HG03432 (cell line): ENCODE results near the gene MVD.

Experiments
- ATAC-seq: cut with Tn5 transposase; IDR thresholded peaks from one replicate; pipeline ENCODE4 v1.9.1; 2021; ENCODE audit warnings: mild to moderate bottlenecking, moderate library complexity; ENCODE audit not compliant: unreplicated experiment

Gene MVD

DNA sequence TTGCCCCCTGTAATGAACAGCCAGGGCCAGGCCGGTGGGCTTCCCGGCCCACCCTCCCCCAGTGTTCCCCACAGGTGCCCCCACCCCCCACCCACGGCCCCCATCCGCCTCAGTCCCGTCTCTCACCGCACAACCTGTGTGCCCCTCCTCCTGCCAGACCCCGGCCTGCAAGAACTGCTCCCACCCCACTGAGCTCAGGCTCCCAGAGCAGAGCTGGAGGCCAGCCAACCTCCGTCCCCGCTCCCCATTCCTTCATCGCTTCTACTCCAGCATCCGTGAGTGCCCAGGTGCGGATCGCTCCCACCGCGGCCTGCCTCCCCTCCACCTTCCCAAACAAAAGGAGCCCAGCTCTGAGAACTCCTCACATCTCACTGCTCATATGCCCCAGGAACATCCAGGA is 4.2 kb downstream of the MVD start:
- no peak for ATAC-seq

DNA sequence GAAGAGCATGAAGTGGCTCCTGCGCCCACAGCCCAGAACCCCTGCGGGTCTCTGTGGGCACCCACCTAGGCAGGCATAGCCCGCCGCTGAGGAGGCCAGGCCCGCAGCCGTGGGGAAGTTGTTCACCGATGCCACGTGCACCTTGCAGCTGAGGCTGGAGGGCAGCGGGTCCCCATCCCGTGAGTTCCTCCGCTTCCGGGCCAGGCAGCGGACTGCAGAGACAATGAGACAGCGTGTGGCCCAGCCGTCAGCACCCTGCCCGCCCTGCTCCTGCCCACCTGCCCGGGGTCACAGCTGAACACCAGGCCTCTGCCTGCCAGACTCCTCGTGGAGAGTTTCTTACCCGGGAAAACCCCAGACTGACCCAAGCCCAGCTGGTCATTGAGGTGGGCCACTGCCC is 5.5 kb downstream of the MVD start:
- ATAC-seq, result no peak

DNA sequence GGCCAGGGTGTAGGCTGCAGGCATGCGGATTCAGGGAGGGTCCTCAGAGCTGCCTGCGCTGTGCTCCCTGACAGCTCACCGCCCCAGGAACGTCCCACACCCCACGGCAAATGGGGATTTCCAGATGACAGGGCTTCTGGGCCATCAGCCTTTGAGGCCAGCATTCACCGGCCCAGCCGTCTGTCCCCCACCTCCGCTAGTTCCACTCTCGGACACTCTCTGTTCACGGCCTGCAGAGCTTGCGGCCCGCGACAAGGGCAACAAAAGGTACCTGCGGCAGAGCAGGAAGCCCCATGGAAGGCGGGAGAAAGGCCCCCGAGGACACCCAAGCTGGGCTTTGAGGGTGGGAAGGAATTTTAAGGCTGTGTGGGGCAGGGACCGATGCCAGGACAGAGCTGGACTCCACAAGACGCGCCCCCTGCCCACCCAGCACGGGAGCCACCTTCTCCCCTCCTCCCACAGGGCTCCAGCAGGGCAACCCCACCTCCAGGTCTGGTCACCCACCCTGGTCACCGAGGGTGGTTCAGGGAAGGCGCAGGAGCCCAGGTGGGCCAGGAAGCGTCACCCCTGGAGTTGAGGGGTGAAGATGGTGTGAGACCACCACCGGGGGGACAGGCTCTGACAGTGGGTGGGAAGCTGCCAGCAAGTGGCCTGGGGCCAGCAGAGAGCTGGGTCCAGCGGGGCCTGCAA is 6.5 kb downstream of the MVD start:
- ATAC-seq, result no peak

DNA sequence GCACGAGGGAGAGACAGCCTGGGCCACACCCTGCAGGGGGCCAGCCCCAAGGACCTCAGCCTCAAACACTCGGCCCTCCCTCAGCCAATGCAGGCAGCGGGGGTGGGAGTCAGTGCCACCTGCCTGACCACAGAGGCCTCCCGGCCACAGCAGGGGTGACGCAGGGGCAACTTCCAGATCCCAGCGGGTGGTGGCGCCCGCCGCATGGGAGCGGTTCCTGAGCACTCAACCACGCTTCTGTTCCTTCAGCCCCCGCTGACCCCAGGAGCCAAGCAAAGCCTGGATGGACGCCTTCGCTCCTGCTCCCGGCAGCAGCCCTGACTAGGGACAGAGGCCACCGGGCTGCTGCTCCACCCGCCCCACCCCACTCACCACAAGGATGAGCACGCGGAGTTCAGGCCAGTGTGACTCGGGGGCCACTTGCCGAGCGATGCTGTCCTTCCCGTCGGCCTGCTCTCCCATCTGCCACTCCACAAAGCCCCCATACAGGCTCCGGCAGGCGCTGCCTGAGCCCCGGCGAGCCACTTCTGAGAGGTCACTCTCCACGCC is 7.1 kb downstream of the MVD start:
- no peak for ATAC-seq

DNA sequence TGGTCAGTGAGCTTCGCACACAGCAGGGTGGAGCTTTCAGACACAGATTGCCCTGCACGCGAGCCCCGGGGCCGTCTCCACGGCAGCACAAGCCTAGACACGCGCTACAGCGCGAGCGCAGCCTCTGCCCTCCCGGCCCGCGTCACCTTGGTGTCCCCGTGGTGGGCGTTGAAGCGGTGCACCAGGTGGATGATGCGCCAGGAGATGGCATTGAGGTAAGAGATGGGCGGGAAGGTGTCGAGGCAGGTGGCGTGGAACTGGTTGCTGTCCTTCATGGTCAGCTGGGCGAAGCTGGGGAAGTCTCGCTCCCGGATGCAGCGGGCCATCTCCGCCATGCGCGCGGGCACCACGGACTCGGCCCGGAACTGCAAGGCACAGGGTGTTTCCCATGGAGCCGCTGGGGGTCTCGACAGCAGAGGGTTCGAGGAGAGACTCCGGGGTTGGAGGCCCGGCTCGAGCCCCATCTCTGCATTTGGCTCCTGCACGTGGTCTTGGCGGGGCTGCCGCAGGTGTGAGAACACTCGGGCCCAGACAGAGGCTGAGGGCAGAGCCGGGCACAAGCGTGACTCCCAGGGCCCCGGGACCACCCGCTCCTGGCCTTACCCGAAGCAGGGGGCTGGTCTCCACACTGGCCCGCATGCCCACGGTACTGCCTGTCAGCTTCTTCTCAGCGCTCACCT is 7.7 kb downstream of the MVD start:
- no peak for ATAC-seq

DNA sequence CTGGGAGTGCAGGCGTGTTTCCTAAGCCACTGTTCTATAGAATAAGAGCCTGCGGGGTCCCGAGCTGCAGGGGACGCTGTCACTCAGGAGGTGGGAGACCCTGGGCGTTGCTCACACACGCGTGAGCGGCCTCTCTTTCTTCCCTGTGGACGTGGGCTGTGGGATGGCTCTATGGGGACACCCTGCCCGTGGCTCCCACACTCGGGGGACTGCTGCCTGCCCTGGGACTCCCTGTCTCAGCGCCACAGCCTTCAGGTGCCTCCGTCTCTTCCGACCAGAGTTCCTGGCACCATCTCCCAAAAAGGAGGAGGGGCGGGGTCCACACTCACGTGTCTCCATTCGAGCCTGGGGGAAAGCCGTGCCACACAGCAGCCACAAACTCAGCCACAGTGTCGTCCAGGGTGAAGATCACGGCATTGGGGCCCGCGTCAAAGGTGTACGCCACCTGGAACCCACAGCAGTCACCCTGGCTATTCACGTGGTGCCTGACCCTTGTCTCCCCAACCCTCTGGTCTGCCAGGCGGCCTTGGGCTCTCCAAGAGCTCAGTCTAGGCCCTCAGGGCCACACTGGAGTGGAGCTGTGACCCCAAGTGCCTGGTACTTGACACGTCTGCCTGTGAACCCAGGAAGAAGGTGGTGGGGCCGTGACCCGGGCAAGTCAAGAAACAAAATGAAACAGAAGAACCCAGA is 8.4 kb downstream of the MVD start:
- ATAC-seq, result no peak

DNA sequence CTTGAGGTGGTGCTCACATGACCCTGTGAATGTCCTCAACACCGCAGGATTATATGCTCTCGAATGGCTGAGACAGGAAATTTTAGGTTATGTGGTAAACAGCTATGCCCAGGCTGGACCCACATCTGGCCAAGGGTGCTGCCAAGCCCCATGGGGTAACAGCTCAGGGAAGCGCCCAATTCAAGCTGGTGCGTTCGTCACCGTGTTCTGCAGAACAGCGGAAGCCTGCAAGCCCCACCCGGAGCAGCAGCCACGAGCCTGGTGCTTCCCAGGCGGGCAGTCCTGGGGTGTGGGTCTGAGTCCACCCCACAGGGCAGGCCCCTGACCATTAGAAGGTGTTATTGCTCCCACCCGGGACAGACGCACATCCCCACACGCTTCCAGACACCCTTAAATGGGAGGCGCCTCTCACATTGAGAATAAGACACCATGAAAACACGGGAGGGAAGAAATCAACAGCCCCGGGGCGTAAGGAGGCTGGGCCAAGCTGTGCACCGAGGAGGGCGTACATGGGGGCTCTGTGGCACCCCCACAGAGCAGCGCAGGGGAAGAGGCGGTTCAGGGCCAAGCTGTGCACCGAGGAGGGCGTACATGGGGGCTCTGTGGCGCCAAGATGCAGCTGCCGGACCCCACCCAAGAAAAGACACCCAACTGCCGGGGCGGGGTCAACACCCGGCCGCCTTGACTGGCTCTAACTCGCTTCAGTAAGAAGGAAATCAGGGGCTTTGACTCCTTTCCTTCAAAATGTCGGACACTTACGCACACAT is 9.1 kb downstream of the MVD start:
- no peak for ATAC-seq

DNA sequence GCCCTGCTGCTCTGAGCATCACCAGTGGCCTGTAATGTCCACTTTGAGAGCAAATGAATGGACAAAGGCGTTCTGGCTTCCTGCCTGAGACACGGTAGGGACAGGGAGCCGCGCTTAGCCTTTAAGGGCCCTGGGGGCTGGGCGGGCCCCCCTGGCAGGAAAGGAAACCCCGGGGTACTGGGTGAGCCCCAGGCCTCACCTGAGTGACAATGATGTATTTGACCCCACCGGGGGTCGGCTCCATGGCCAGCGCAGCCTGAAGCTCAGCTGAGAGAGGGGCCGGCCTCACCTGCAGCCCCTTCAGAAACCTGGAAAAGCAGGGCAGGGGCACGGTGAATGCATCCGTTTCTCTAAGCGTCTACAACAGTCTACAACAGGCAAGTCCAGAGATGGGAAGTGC is 9.8 kb downstream of the MVD start:
- no peak for ATAC-seq

DNA sequence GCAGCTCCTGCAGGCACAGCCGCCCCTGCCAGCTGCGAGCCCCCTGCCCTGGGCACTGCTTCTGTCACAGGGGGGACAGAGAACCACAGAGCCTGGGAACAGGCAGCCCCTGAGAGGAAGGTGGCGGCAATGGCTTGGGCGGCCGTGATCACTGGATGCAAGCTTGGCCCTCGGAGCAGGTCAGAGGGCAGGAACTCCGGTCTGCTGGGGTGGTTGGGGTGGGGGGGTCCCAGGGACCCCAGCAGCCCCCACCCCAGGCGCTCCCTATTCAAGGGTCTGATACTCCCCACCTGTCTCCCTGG is 10.2 kb downstream of the MVD start:
- ATAC-seq, result no peak

DNA sequence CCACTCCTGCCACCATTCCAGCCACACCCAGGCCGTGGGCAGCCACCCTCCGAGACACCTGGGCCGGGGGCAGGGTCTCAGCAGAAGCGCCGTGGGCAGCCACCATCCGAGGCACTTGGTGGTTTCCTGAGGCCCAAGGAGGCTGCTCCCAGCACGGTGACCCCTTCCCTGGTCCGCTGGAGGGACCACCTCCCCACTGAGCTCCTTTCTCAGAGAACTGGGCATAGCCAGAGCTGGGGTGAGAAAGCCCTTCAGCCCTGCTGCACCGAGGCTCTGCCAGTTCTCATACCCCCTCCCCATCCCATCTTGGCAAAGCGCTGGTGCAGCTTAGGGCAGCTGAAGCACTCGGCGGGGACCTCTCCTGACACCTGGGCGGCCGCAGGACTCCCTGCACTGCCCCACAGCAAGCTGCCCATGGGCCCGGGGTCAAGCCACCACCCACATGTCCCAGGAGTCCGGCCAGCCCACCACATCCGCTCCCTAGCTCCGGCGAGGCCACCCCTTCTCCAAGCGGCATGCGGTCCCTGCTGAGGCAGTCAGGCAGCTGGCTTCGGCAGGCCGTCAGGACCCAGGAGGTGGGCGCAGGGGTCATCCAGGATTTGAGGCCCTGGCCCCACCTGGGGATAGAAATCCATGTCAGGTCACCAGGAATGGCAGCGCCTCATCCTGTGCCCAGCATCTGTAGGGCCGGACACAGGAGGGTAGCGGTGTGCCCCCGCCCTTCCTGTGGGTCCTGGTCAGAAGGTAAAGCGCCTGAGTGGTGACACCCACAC is 10.7 kb downstream of the MVD start:
- peak; percentile 1 for ATAC-seq

DNA sequence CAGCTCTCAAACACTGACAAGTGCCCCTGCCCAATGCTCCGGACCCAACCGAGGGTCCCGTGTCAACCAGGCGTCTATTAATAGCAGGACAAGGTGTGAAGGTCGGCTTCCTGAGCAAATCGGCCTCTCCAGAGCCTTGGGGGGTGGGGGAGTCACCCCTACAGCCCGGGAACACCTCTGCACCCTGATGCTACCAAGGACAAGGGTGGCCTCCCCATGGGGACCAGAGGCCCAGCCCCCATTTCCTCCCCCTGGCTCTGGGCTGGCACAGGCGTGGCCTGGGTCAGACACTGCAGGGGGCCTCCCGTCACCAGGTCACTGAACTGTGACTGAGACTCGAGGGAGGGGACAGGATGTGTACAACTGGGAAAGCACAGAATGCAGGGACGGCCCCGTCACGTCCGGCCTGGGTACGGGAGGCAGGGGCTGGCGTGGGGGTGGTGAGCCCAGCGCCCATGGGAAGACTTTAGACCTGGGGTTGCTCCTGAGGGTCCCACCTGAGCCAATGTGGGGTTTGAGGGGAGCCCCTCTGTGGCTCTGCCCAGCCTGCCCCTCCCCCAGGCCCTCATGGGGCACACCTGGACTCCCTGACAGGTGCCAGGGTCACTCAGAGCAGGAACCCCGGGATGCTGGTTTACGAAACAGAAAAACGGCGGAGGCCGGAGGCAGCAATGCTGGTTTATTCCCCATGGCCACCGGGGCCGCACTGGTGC is 11.5 kb downstream of the MVD start:
- ATAC-seq, result peak; percentile 76

DNA sequence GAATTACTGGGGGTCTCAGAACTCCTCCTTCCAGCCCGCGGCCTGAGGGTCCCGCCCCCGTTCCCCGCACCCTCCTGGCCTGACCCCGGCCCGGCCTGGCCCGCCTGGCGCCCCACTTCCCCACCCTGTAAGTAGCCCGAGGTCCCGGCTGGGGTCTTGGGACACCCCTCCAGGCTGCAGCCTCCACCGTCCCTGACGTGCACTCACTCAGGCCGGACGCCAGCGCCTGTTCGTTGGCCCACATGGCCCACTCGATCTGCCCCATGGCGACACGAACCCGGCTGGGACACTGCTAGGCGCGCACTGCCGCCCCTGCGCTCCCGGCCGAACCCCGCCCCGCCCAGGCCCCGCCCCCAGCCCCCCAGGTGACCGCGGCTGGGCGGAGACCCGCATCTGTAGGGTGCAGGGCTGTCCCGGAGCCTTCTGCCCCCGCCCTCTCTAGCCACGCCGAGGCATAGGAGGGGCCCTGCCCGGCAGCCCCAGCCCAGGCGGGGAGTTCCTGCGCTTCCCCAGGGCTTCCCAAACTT is 12.1 kb downstream of the MVD start, which contains the start of gene CYBA:
TSS of gene CYBA (minus strand) at position 305 of the 527 bp plus-strand sequence. CDS start at position 265, 40 bp downstream.
- peak; percentile 71 for ATAC-seq

DNA sequence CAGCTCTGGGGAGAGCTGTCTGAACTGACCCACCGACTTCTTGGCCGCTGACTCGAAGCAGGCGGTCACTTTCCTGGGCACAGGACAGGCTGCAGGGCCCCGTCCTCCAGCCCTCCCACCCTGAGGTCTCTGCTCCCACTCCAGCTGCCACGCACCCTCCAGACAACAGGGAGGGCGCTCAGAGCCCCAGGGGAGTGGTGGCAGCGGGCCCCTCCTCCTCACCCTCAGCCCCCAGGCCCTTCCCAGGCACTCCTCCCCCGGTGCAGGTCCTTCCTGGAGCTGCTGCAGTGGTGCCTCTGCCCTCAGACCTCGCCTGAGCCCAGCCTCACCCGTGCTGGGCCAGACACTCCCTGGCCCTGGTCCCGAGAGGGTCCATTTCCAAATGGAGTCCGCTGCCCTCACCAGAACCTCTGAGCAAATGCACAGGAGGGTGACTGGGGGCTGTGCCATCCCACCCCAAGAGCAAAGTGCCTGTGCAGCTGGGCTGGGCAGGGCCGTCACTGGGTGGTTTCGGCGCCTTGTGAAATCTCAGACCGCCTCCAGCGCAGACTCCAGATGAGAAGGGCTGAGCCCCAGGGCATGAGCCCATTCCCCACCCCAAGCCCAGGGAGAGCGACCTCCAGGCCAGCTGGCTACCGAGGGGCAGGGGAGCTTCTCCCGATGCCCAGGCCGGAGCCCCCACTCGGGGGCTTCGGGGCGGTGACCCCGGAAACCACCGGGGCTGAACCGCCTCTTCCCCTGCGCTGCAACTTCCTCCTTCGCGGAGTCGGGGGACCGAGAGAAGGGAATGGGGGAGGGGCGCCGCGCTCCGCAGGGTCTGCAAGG is 12.8 kb downstream of the MVD start:
- peak; percentile 11 for ATAC-seq

DNA sequence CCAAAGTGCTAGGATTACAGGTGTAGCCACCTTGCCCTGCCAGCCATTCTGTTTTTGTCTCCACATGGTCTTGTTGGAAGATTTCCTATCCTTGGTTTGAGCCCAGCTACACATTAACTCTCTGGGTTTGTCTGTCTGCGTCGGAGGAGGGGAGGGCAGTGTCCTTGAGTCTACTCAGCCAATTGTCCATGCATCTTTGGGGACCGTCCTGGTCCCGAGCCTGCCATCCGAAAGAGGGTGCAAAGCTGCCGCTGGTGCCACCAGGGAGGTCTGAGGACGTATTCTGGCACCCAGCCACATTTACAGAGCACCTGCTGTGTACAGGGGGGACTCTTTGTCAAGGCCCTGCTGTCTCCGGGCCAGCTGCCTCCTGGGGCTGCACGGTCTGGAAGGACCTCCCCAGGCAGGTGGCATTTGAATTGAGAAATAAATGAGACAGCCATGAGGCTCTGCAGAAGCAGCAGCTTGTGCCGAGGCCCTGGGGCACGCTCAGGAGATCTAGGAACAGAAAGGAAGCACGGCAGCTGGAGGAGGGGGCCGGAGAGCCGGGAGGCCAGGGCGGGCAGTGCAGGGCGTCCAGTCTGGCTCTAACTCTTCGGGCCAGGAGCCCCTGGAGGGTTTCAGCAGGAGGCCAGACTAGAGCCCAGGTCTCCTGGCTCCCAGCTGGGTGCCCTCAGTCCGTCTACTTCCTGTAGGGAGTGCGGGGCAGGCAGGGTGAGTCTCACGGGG is 13.5 kb downstream of the MVD start:
- ATAC-seq, result no peak

DNA sequence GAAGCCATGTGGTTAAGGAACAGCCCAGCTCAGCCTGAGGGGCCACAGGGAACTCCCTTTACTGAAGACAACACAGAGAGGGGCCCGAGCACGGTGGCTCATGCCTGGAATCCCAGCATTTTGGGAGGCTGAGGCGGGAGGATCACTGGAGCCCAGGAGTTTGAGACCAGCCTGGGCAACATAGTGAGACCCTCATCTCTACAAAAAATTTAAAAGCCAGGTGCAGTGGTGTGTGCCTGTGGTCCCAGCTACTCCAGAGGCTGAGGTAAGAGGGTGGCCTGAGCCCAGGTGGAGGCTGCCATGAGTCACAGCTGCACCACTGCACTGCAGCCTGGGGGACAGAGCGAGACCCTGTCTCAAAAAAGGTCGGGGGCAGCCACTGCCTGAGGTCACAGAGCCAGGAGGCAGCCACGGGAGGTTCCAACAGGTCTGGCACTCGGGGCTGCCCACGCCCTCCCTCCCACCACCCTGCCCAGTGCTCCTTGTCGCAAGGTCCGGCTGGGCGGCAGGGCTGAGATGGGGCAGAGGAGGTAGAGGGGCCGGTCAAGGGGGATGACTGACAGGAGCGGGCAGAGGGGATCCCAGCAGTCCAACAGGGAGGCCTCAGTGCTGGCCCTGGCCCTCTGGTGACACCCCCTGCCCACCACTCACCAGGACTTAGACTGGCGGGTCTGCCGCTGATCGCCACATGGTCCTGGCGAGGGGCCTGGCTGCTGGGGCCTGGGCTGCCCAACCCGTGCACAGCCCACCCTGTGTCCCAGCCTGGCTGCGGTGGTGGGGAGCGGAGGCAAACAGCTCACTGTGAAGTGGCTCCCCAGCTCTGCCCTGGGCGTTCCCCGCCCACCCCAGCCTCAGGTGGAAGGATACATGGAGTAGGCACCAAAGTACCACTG is 15.5 kb downstream of the MVD start:
- no peak for ATAC-seq

DNA sequence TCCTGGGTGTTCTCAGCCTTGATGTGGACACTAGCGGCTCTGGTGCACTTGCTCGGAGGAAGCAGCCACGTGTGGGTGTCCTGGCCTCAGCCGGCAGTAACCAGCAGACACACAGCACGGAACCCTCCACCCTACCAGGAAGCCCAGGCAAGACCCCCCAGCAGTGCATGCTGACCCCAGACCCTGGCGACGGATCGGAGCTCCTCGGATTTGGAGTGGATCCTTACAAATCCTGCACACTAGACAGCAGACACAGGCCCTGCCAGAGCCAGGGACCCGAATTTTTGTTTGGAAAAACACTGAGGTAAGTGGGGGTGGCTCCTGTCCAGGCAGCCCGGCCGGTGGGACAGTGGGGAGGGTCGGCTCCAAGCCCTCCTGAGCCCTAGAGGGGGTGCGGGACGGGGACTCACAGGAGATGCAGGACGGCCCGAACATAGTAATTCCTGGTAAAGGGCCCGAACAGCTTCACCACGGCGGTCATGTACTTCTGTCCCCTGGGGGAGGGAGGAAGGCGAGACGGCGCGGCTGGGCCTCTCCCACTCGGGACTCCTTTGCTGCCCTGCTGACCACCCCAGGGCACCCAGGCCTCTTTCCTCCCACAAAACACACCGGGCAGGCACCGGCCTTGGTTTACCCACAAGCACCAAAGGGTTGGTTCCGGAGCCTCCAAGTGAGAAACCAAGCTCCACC is 16.4 kb downstream of the MVD start:
- no peak for ATAC-seq
